DOHH2 (cell line): ENCODE results near the gene FAM229B.

Source experiments
- H3F3A ChIP-seq: fragments of 200-600 bp; sonication (generic), shearing (Covaris generic); 2 replicates; pipeline ENCODE4 v1.6.0; 2016; ENCODE audit warnings: antibody characterized with exemption, mild to moderate bottlenecking; ENCODE audit not compliant: control insufficient read depth, insufficient read depth
- H3K27ac ChIP-seq: fragments of 200-600 bp; sonication (generic); 2 replicates; pipeline ENCODE4 v1.5.1; 2014; ENCODE audit warnings: low read depth, mild to moderate bottlenecking, low read length, moderate library complexity
- H3K27me3 ChIP-seq: fragments of 200-600 bp; sonication (generic); 2 replicates; pipeline ENCODE4 v1.6.1; 2014; ENCODE audit warnings: mild to moderate bottlenecking, low read length, mixed read lengths; ENCODE audit not compliant: control insufficient read depth
- H3K36me3 ChIP-seq: fragments of 200-600 bp; sonication (generic); 2 replicates; pipeline ENCODE4 v1.6.1; 2014; ENCODE audit warnings: mild to moderate bottlenecking, low read length, moderate library complexity, mixed read lengths; ENCODE audit not compliant: control insufficient read depth
- H3K4me1 ChIP-seq: fragments of 200-600 bp; sonication (generic); 2 replicates; pipeline ENCODE4 v1.6.1; 2014; ENCODE audit warnings: mild to moderate bottlenecking, low read length, mixed read lengths; ENCODE audit not compliant: control insufficient read depth
- H3K4me2 ChIP-seq: fragments of 200-600 bp; sonication (generic); 2 replicates; pipeline ENCODE4 v1.6.0; 2014; ENCODE audit warnings: mild to moderate bottlenecking, low read length, moderate library complexity
- H3K4me3 ChIP-seq: fragments of 200-600 bp; sonication (generic); 2 replicates; pipeline ENCODE4 v1.5.1; 2014; ENCODE audit warnings: mild to moderate bottlenecking, low read length, mixed read lengths
- H3K79me2 ChIP-seq: fragments of 200-600 bp; sonication (generic); 2 replicates; pipeline ENCODE4 v1.6.1; 2014; ENCODE audit warnings: mild to moderate bottlenecking, low read length, mixed read lengths; ENCODE audit not compliant: control insufficient read depth
- H3K9me2 ChIP-seq: fragments of 200-600 bp; sonication (generic); replicated peaks from 2 replicates; pipeline ENCODE4 v1.6.1; 2014; ENCODE audit warnings: mild to moderate bottlenecking, low read length, mixed read lengths; ENCODE audit not compliant: control insufficient read depth
- H3K9me3 ChIP-seq: fragments of 200-600 bp; sonication (generic); 2 replicates; pipeline ENCODE4 v1.6.1; 2014; ENCODE audit warnings: antibody characterized with exemption, low read length, mixed read lengths; ENCODE audit not compliant: control insufficient read depth, insufficient read depth
- H4K20me1 ChIP-seq: fragments of 200-600 bp; sonication (generic); 2 replicates; pipeline ENCODE4 v1.6.0; 2014; ENCODE audit warnings: low read depth, mild to moderate bottlenecking, antibody characterized with exemption, low read length, moderate library complexity; ENCODE audit not compliant: control insufficient read depth, insufficient read depth
- EZH2phosphoT487 ChIP-seq: fragments of 200-600 bp; sonication (generic); IDR thresholded peaks from 2 replicates; pipeline ENCODE4 v1.6.1; 2017; ENCODE audit warnings: borderline replicate concordance, mild to moderate bottlenecking, antibody characterized with exemption, low read length, moderate library complexity, mixed read lengths
- TF ChIP-seq, protein P1 (sequence below): fragments of 200-600 bp; sonication (generic); IDR thresholded peaks from one replicate; pipeline ENCODE4 v1.5.1; 2014; ENCODE audit warnings: antibody characterized with exemption, mild to moderate bottlenecking, low read depth, low read length; ENCODE audit not compliant: poor library complexity, severe bottlenecking

Gene FAM229B

DNA sequence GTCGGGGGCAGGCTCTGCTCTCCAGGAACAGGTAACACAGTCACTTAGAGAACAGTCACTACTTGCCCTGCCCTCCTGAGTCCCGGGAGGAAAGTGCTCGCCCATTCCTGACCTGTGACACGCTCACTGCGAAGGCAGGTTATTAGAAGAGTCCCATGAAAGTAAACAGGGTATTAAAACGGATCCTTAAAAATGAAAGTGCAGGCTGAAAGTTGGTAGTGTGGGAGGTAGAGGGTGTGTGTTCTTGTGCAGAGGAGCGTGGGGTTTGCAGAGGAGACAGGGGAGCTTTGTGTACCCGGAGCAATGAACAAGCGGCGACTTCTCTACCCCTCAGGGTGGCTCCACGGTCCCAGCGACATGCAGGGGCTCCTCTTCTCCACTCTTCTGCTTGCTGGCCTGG is 33.4 kb upstream of the FAM229B start, which contains the start of gene CCN6:
Gene CCN6 (plus strand): TSS at position 104 of the 400 bp plus-strand sequence. CDS start 254 bp downstream, at position 358.
- H3K4me3 ChIP-seq, result no peak within 1 kb of the TSS
- no peak within 1 kb of the TSS for H3K4me2 ChIP-seq
- H3K36me3 ChIP-seq, result no peaks in the 10 kb centered on the region
- H3K27me3 ChIP-seq, result peaks cover 7% of the 10 kb centered on the region; the same call in 1 of the 2 replicates
- no peaks in the 10 kb centered on the region for H3K79me2 ChIP-seq
- no peaks in the 10 kb centered on the region for H4K20me1 ChIP-seq
- no peaks in the 10 kb centered on the region for H3K9me3 ChIP-seq
- TF ChIP-seq EZH2phosphoT487, result no peak
- TF ChIP-seq, protein P1, sequence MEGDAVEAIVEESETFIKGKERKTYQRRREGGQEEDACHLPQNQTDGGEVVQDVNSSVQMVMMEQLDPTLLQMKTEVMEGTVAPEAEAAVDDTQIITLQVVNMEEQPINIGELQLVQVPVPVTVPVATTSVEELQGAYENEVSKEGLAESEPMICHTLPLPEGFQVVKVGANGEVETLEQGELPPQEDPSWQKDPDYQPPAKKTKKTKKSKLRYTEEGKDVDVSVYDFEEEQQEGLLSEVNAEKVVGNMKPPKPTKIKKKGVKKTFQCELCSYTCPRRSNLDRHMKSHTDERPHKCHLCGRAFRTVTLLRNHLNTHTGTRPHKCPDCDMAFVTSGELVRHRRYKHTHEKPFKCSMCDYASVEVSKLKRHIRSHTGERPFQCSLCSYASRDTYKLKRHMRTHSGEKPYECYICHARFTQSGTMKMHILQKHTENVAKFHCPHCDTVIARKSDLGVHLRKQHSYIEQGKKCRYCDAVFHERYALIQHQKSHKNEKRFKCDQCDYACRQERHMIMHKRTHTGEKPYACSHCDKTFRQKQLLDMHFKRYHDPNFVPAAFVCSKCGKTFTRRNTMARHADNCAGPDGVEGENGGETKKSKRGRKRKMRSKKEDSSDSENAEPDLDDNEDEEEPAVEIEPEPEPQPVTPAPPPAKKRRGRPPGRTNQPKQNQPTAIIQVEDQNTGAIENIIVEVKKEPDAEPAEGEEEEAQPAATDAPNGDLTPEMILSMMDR, result no peak
- H3F3A ChIP-seq, result no peaks in the 10 kb centered on the region
- H3K9me2 ChIP-seq, result no peaks in the 10 kb centered on the region
- no peaks in the 10 kb centered on the region for H3K4me1 ChIP-seq
- H3K27ac ChIP-seq, result no peak within 1 kb of the TSS

DNA sequence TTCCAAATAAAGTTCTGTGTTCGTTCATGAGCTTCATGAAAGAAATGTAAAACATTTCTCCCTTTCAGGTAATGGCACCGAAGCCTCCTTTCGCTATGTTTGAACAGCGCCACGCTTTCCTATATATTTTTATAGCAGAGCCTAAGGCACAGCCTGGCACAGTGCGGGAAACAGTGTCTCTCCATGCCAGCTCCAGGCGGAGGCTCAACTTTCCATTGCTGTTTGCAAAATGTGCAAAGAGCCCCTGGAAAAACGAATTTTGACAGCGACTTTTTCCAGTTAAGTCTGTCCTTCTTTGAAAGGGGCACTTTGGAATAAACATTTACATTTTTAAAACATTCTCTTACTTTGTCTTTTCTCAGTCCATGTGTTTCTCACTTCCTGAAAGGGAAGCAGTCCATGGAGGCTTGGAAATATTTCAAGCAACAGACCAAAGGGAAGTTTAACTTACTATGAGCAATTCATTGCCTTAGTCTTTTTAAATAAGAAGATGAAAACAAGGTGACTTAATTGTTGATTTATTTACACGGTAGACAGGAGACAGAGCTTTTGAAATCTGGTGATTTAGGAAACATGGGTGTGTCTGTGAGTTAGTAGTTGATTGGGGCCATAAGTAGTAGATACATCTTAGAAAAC is 32.7 kb upstream of the FAM229B start:
- Histone ChIP-seq H3K36me3 (no peaks in the 10 kb centered on the region), H3K4me1 (no peaks in the 10 kb centered on the region), H3K79me2 (no peaks in the 10 kb centered on the region), H4K20me1 (no peaks in the 10 kb centered on the region), H3K27ac (no peak overlapping the region), H3K9me2 (no peaks in the 10 kb centered on the region), H3F3A (no peaks in the 10 kb centered on the region), H3K27me3 (peaks cover 7% of the 10 kb centered on the region), H3K4me3 (no peak overlapping the region), H3K4me2 (no peak overlapping the region), H3K9me3 (no peaks in the 10 kb centered on the region)
- TF ChIP-seq, protein P1, result no peak
- TF ChIP-seq EZH2phosphoT487, result no peak

DNA sequence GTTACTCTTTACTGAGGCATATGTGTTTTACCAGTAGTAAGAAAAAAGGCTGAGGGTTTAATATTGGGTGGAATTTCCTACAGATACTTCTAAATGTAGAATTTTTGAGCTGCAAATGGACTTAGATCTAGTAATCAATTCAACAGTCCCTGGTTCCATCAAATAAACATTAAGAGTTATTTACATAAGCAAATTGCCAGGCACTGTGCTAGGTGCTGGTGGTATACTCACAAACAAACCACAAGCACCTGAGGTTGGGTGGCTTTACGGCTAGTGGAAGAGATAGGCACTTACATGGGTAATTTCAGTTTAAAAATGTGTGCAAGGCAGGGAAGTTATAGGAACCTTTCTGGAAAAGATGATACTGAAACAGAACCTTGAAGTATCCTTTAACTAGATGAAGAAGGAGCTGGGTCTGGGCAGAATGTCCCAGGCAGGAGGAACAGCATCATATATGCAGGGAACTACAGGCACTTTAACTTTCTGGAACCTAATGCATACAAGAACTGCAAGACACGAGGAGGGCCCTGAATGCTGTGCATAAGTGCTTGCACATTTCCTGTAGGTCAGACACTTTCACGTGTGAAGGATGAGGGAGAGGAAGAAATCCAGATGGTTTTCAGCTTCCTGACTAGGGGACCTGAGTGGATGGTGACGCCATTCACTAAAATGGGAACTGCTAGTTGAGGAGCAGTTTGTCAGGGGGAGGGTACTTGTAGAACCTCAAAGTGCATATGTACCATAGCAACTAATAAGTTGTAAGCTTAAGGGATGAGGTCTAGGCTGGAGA is 29.0 kb upstream of the FAM229B start:
- H3K79me2 ChIP-seq, result no peaks in the 10 kb centered on the region
- no peak overlapping the region for H3K4me3 ChIP-seq
- no peaks in the 10 kb centered on the region for H3F3A ChIP-seq
- TF ChIP-seq, protein P1, result no peak
- TF ChIP-seq EZH2phosphoT487, result no peak
- H4K20me1 ChIP-seq, result no peaks in the 10 kb centered on the region
- H3K9me2 ChIP-seq, result no peaks in the 10 kb centered on the region
- H3K27ac ChIP-seq, result no peak overlapping the region
- H3K4me1 ChIP-seq, result no peaks in the 10 kb centered on the region
- no peak overlapping the region for H3K4me2 ChIP-seq
- no peaks in the 10 kb centered on the region for H3K9me3 ChIP-seq
- H3K27me3 ChIP-seq, result peaks cover 3% of the 10 kb centered on the region
- H3K36me3 ChIP-seq, result no peaks in the 10 kb centered on the region
